M059J (cell line): Measurements from ENCODE around the gene LRRC4C. TPM values are rescaled to one million over a fixed set of nuclear protein-coding genes. Genes with fewer than 3 reads are reported as not detected.

Source experiments
- DNase-seq: peaks from one replicate; pipeline ENCODE4 v3.0.0-alpha.2; 2012; ENCODE audit warnings: low read depth
- total RNA-seq: library from RNA; depleted of rRNA; stranded (reverse); fragments of >200 nt; shearing (Covaris generic); gene quantifications from 2 replicates; pipeline ENCODE4 v1.2.3, GENCODE V29; 2014

LRRC4C gene
- total RNA-seq, 1 experiment from 2014 or later, result 0.17 TPM

DNA sequence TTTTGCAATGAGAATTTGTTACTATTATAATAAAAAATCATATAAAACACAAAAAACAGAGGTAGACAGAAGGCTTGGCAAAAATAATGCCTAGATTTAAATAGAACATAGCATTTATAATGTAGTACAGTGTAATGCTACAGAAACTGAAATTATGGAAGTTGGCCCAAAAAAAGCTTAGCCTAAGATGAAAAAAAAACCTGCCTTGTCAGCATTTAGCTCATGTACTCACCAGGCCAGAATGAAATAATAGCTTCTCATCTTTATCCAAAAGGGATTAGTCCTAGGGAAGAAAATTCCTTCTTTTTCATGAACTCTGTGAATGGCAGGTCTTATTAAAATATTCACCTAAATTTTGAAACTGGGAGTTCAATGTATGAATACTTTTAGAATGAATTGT lies 951.1 kb downstream of the LRRC4C start:
- DNase-seq, result no peak

GRCh38 chr11:40506226-40506625 lies 953.2 kb downstream of the LRRC4C start:
- no peak for DNase-seq

DNA sequence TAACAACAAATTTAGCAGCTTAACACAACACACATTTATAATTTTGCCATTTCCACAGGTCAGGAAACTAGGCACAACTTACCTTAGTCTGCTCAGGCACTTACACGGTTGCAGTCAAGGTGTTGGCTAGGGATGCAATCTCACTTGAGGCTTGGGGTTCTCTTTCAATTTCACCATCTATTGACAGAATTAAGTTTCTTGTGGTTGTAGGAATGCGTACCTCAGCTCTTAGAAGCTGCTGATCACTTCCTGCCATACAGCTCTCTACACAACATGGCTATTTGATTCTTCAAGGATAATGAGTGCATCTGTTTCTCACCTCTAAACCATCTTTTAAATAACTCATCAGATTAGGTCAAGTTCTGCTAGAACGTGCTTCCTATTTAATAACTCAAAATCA lies 968.1 kb downstream of the LRRC4C start:
- DNase-seq, result no peak

DNA sequence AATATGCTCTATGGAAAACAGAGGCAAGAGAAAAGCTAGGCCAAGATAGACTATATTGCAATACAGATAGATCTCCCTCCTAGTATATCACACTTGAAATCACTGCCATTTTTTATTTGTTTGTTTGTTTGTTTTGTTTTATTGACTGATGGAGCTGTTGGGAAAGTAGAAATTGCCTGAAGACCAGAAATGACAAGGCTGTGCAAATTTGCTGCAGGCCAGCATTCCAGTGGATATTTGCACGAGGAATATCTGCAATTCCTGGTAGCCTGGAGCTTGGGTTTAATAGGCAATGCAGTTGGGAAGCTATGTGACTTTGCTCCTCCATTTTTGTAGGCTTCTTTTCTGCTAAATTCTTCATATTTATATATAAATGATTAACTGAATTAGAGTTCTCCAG lies 991.7 kb downstream of the LRRC4C start:
- DNase-seq, result no peak

DNA sequence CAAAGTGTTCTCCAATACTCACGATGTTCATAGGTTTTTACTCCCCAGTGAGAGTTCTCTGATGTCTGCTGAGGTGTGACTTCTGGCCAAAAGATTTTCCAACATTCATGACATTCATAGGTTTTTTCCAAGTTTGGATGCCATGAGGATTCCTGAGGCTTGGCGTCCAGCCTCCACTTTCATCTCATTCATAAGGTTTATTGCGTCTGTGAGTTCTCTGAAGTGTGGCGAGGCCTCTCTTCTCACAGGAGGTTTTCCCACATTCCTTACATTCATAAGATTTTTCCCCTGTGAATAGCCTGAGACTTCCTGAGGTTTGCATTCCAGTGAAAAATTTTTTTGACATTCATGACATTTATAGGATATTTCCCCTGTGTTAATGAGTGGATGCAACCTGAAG lies 1014.1 kb downstream of the LRRC4C start:
- DNase-seq, result peak; percentile 50

- no peak for DNase-seq
These were observed 1015.3 kb downstream of the LRRC4C start for GRCh38 chr11:40444151-40444550.

DNA sequence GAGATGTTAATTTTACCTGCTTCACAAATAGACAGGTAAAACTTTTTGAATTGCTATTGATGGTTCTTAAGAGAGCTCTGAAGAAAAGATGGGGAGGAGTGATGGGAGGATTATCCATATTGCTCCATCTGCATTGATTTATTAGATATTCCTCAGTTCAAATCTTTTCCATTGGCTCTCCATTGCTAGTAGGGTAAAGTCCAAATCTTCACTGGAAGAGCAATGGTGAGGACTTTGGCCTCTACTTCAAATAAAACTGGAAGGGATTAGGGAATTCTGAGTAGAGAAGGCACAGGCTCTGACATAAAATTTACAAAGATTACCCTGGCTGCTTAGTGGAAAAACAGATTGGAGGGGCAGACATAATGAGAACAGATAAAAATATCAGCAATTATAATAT lies 1024.1 kb downstream of the LRRC4C start:
- DNase-seq, result no peak

DNA sequence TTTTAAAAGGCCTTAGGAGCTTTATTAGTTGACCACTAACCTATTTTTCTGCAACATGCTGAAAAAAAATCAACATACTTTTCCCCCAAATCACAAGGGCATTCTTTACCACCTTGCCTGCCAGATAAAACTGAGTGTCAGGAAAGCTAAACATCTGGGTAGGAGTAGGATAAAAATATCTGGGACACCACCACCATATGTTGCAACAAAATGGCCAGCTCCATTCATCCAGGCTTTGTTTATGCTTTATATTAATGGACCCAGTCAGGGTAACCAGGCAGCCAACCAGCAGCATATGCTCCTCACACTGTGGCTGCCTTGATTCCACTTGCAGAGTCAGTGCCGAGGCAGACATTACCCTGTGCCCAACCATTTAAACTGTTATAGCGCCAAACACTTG lies 1024.5 kb downstream of the LRRC4C start:
- DNase-seq, result no peak

GRCh38 chr11:40432358-40432757 lies 1027.1 kb downstream of the LRRC4C start:
- DNase-seq, result no peak

DNA sequence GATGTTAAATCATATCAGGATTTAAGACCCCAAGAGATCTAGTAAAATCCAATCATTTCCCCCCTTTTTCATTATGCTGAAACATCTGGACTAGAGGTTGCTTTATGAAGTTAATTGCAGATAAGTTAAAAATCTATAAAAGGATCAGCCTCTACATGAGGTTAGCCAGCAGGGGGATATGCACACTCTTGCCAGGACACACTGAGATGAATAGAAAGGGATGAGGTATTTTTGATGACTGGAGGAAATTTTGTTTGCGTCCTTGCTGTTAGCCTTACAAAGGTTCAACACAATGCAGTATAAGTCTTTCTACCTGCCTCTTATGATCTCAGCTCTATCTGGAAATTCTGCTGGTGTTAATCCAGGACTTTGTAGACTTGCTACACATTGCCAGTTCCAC lies 1034.3 kb downstream of the LRRC4C start:
- no peak for DNase-seq

DNA sequence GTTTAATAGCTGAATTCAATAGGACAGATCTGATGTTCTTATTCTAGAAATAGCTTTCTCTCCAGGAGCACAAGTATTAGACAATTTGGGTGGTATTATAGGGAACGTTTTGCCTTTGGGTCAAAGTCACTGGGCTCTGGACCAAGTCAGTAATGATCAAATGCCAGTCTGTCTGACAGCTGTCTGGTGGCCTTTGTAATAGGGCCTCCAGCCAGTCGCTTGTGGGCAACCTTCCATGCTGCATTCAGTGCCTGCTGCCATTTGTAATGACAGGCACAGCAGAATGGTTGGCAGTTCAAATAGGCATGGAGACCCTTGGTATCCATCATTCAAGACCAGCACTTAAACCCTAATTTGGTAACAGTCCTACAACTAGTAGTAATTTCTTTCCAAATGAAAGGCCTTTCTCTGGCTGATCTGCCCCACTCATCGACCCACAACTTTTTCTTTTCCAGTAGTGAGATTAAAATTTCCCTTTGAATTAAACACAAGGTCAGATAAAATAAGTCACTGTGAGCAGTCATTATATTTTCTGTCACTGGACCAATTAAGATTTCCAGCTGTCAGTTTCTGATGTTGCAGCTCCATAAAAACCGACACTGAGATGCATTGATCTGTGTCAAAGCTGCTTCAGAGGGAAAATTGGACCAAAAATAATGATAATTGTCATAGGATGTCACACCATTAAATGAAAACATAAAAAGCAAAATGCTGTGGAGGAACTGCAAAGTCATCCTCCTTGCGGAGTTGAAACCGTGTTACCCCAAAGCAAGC lies 1038.1 kb downstream of the LRRC4C start:
- DNase-seq, result no peak

DNA sequence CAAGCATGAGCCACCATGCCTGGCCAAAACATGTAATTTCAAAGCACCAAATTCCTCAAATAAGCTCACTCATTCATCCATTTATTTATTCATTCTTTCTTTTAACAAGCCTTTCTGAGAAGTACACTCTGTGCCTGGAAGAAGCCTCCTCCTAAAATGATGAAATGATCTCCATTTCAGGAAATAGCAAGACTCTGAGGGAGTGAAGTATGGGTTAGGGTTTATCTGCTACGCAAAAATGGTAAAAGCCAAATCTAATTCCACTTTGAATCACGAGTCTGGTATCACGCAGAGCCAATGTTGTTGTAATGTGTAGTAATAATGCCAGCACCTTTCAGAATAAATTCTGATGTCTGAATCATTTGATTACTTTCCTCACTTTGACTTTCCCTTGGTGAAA lies 1041.8 kb downstream of the LRRC4C start:
- no peak for DNase-seq

GRCh38 chr11:40407355-40407754 lies 1052.1 kb downstream of the LRRC4C start:
- DNase-seq, result no peak

GRCh38 chr11:40405614-40406013 lies 1053.8 kb downstream of the LRRC4C start:
- no peak for DNase-seq

GRCh38 chr11:40403321-40403720 lies 1056.1 kb downstream of the LRRC4C start:
- peak; percentile 33 for DNase-seq

DNA sequence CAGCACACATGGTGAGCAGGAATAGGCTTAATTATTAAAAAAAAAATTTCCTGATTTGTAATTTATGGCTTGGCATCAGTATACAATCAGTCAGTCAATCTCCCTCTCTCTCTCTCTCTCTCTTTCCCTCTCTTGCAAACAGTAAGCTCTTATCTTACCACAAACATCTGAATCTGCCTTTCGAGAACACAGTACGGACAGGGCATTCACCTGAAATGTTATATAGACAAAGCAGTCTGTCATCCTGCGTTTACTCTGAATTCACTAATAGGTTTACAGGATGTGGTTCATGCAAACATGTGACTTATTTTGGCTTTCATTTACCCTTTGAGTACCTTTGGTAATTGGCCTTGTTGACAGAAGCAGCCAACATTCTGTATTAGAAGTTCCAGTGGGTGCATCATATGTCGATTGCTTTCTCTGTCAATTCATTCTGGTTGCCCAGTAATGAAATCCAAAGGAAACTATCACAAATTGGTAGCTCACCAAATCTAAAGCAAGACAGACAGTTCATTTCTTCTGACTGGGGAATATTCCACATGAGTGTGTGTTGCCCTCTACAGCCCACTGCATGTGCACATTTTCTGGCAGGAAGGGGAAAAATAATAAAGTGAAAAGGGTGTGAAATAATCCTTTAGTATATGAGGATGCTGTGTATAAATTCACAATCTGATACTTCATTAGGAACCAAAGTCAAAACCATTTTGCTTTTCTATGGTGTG lies 1058.2 kb downstream of the LRRC4C start:
- peak; percentile 12 for DNase-seq

DNA sequence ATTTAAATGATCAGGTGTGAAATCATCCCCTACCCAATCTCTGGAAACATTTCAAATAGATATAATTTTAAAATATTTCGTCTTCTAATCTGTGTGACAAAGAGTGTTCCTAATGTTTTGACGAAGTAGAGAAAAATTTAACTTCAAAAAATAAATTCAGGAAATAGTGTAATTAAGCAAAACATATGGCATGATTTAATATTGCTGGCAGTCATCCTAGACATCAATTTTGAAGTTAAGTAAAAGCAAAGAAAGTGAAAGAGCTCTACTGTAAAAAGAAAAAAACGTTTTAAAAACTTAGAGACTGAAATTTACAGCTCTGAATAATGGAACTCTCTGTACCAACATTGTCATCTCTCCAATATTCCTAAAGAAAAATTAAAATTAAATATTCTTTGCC lies 1062.3 kb downstream of the LRRC4C start:
- no peak for DNase-seq

GRCh38 chr11:40393511-40393910 lies 1065.9 kb downstream of the LRRC4C start:
- DNase-seq, result no peak

DNA sequence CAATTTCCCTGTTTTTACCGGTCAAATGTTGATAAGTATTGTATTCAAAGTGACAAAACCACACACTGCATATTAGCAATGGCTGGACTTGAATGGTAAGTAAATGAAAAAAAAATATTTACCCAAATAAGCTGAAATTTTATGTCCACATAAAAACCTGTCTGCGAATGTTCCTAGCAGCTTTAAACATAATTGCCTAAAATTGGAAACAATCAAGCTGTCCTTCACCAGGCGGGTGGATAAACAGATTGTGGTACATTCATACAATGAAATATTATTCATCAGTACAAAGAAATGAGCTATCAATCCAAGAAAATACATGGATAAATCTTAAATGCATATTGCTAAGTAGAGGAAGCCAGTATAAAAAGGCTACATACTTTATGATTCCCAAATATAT lies 1067.8 kb downstream of the LRRC4C start:
- DNase-seq, result no peak

GRCh38 chr11:40388097-40388818 lies 1071.2 kb downstream of the LRRC4C start:
- DNase-seq, result peak; percentile 61

- no peak for DNase-seq
These were observed 1072.0 kb downstream of the LRRC4C start for GRCh38 chr11:40387240-40387980.

DNA sequence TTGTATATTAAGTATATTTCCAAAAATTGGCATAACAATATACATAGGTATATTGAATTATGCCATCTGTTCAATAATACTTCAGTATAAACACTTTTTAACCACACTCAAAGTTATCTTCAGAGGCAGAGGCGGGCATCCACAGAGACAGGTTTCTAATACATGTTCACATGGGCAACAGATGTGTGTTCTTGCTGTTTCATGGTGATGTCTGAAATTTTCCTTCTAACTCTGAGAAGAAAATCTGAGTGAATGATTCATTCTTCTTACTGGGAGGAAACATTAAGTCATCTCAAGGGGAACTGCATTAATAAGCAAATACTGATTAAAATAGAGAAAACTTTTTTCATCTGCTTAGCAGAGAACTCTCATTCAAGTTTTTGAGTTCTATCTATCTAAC lies 1074.5 kb downstream of the LRRC4C start:
- DNase-seq, result peak; percentile 16
